ENCODE results near the gene NOS1AP. TPM values are rescaled to one million over a fixed set of nuclear protein-coding genes. Genes with fewer than 3 reads are reported as not detected.

Gene NOS1AP
- total RNA-seq, 1 donor from 2014 or later, result 2.0 TPM

DNA sequence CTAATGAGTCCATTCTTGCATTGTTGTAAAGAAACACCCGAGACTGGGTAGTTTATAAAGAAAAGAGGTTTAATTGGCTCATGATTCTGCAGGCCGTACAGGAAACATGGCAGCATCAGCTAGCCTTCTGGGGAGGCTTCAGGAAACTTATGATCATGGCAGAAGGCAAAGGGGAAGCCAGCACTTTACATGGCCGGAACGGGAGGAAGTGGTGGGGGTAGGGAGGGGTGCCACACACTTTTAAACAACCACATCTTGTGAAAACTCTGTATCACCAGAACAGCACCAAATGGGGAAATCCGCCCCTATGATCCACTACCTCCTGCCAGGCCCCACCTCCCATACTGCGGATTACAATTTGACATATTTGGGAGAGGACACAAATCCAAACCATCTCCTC lies 43.9 kb downstream of the NOS1AP start:
- Histone ChIP-seq H3K9me3 (no peaks in the 10 kb centered on the region), H3K36me3 (no peaks in the 10 kb centered on the region), H3K27ac (no peak overlapping the region), H3K27me3 (no peaks in the 10 kb centered on the region), H3K4me3 (no peak overlapping the region), H3K4me1 (no peaks in the 10 kb centered on the region)
- intact Hi-C loops (cut with DNase I), result no loop called here
- no peak for TF ChIP-seq POLR2AphosphoS5 (IDR thresholded peaks at IDR 0.05; ENCODE audit: insufficient read depth in 1 of 2, low read depth in 1 of 2)
- no peak for TF ChIP-seq POLR2A (IDR thresholded peaks at IDR 0.05)
- TF ChIP-seq, protein P1, sequence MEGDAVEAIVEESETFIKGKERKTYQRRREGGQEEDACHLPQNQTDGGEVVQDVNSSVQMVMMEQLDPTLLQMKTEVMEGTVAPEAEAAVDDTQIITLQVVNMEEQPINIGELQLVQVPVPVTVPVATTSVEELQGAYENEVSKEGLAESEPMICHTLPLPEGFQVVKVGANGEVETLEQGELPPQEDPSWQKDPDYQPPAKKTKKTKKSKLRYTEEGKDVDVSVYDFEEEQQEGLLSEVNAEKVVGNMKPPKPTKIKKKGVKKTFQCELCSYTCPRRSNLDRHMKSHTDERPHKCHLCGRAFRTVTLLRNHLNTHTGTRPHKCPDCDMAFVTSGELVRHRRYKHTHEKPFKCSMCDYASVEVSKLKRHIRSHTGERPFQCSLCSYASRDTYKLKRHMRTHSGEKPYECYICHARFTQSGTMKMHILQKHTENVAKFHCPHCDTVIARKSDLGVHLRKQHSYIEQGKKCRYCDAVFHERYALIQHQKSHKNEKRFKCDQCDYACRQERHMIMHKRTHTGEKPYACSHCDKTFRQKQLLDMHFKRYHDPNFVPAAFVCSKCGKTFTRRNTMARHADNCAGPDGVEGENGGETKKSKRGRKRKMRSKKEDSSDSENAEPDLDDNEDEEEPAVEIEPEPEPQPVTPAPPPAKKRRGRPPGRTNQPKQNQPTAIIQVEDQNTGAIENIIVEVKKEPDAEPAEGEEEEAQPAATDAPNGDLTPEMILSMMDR (IDR thresholded peaks at IDR 0.05), result no peak
- no peak for DNase-seq (ENCODE audit: extremely low spot score in 2 of 2)

DNA sequence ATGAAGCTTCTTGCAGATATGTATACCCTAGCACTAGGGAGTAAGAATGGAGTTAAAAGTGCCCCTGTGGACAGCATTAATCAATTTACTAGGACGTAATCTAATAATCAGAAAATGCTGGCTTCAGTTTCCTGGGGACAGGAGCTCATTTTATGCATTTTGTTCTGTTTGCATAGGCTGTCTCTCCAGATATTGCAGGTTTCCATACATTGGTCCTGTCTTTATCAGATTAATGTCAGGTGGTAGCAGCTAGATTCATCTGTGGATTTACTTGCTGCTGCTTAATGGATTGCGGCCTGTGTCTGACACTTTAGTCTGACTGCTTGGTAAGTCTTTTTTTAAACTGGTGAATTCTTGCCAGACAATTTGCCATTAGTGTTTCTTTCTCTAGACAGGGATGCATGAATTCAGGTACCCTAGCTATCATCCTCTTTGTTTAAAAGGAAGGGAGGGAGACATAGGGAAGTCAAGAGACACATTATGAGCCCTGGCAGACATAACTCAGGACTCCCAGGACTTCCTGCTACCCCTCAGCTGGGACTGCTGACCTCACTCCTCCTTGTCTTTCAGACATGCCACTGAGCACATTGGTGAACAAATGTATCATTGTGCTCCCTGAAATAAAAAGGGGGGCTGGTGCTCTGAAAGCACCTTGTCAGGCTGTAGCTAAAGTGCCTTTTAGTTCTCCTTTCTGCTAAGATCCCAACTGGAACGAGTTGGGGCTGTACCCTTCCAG lies 47.7 kb downstream of the NOS1AP start:
- intact Hi-C loops (cut with DNase I), result no loop called here
- Histone ChIP-seq H3K4me1 (no peaks in the 10 kb centered on the region), H3K27ac (no peak overlapping the region), H3K36me3 (no peaks in the 10 kb centered on the region), H3K27me3 (no peaks in the 10 kb centered on the region), H3K4me3 (no peak overlapping the region), H3K9me3 (no peaks in the 10 kb centered on the region)
- TF ChIP-seq, protein P1 (IDR thresholded peaks at IDR 0.05), result no peak
- TF ChIP-seq POLR2AphosphoS5 (IDR thresholded peaks at IDR 0.05; ENCODE audit: insufficient read depth in 1 of 2, low read depth in 1 of 2), result no peak
- no peak for TF ChIP-seq POLR2A (IDR thresholded peaks at IDR 0.05)
- DNase-seq (ENCODE audit: extremely low spot score in 2 of 2), result no peak

DNA sequence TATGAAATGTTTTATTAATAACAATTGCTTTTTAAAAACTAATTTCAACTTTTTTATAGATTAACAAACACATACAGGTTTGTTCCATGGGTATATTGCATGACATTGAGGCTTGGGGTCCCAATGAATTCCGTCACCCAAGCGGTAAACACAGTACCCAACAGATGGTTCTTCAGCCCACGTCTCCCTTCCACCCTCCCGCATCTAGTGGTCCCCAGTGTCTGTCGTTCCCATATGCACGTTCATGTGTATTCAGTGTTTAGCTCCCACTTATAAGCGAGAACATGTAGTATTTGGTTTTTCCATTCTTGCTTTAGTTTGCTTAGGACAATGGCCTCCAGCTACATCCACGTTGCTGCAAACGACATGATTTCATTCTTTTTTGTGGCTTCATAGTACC lies 48.6 kb downstream of the NOS1AP start:
- Histone ChIP-seq H3K9me3 (no peaks in the 10 kb centered on the region), H3K4me1 (no peaks in the 10 kb centered on the region), H3K36me3 (no peaks in the 10 kb centered on the region), H3K4me3 (no peak overlapping the region), H3K27ac (no peak overlapping the region), H3K27me3 (no peaks in the 10 kb centered on the region)
- TF ChIP-seq, protein P1 (IDR thresholded peaks at IDR 0.05), result no peak
- TF ChIP-seq POLR2A (IDR thresholded peaks at IDR 0.05), result no peak
- TF ChIP-seq POLR2AphosphoS5 (IDR thresholded peaks at IDR 0.05; ENCODE audit: insufficient read depth in 1 of 2, low read depth in 1 of 2), result no peak
- intact Hi-C loops (cut with DNase I), result no loop called here
- no peak for DNase-seq (ENCODE audit: extremely low spot score in 2 of 2)

DNA sequence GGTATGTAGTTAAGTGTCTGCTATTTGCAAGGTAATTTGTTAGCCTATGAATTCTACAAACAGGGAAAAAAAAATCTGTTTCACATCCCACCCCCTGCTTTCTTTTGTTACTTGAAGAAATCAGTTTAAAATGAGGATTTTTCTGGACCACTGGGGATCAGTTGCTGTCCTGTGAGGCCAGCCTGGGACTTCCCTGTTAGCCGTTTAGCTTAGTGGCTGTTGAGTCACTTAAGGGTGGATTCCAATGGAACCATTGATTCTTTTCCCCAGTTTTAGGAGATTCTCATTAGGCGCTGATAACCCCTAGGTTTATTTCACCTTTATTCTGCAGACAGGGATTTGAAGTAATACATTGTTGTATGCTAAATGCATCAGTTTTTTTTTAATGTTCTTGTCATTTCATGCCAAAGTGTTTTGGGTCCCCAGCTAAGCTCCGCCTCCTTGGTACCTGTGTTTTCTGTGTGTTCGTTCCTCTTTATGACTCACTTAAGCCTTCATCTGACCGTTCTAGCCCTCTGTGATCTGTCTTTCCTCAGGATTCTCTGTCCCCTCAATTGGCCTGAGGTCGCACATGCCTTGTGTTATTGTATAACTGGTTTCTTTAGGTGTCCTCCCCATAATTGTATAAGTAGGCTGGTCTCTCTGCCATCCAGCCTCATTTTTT lies 59.3 kb downstream of the NOS1AP start:
- H3K36me3 ChIP-seq, result no peaks in the 10 kb centered on the region
- no peaks in the 10 kb centered on the region for H3K27me3 ChIP-seq
- no peak for DNase-seq (ENCODE audit: extremely low spot score in 2 of 2)
- no peaks in the 10 kb centered on the region for H3K9me3 ChIP-seq
- no peaks in the 10 kb centered on the region for H3K4me1 ChIP-seq
- H3K27ac ChIP-seq, result no peak overlapping the region
- intact Hi-C loops (cut with DNase I), result no loop called here
- no peak overlapping the region for H3K4me3 ChIP-seq
- TF ChIP-seq POLR2A (IDR thresholded peaks at IDR 0.05) (no peak), POLR2AphosphoS5 (IDR thresholded peaks at IDR 0.05; ENCODE audit: insufficient read depth in 1 of 2, low read depth in 1 of 2) (no peak)
- TF ChIP-seq, protein P1 (IDR thresholded peaks at IDR 0.05), result no peak

DNA sequence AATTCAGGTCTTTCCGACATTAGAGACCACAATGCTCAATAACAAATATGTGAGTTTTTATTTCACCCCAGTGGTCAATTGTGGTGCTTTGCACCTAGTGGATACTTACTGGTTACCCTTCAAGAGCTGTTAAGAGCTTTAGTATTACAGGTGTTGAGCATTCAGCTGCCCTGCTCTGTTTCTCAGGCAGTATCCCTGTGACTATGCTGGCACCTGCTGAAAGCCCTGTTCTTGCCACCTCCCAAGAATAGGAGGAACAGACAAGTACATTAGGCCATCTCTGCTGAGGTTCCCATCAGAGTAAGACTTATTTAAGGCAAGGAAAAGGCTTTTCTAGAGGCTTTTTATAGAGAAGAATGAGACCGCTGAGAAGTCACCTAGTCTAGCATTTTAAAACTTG lies 60.8 kb downstream of the NOS1AP start:
- no peak overlapping the region for H3K27ac ChIP-seq
- no peak for DNase-seq (ENCODE audit: extremely low spot score in 2 of 2)

More for the DNA sequence above, 60.8 kb downstream of the NOS1AP start:
- H3K27me3 ChIP-seq, result no peaks in the 10 kb centered on the region
- no peaks in the 10 kb centered on the region for H3K4me1 ChIP-seq
- H3K4me3 ChIP-seq, result no peak overlapping the region
- intact Hi-C loops (cut with DNase I), result no loop called here
- TF ChIP-seq, protein P1 (IDR thresholded peaks at IDR 0.05), result no peak
- no peak for TF ChIP-seq POLR2A (IDR thresholded peaks at IDR 0.05)
- TF ChIP-seq POLR2AphosphoS5 (IDR thresholded peaks at IDR 0.05; ENCODE audit: insufficient read depth in 1 of 2, low read depth in 1 of 2), result no peak
- no peaks in the 10 kb centered on the region for H3K36me3 ChIP-seq
- no peaks in the 10 kb centered on the region for H3K9me3 ChIP-seq

All from vagina (tissue), 2 donors.